DND-41 (cell line): ENCODE results near the gene FGF2.

Source experiments
- CTCF ChIP-seq: IDR thresholded peaks from 2 replicates; pipeline ENCODE4 v1.5.1; 2012; ENCODE audit warnings: borderline replicate concordance, low read length, moderate library complexity, mild to moderate bottlenecking; ENCODE audit not compliant: poor library complexity, severe bottlenecking; ENCODE audit errors: extremely low read depth
- EZH2 ChIP-seq: IDR thresholded peaks from 3 replicates; pipeline ENCODE4 v1.6.1; 2012; ENCODE audit warnings: borderline replicate concordance, low read depth, mild to moderate bottlenecking, moderate library complexity, low read length, inconsistent platforms; ENCODE audit not compliant: severe bottlenecking

GRCh38 chr4:122863639-122864038, 37.0 kb downstream of the FGF2 start:
- TF ChIP-seq CTCF (no peak), EZH2 (no peak)
